Endometrial microvascular endothelial cells (primary cell): ENCODE data around the gene TIMM13. TPM values are rescaled to one million over a fixed set of nuclear protein-coding genes. Genes with fewer than 3 reads are reported as not detected.

Experiments
- in situ Hi-C: cut with HindIII; loops from 2 replicates; pipeline ENCODE4 v1.10.0; 2017; ENCODE audit warnings: low sequenced_read_pairs, low pct_unique_long_range_greater_than_20kb; ENCODE audit errors: inconsistent ontology term
- total RNA-seq: library from RNA; depleted of rRNA; stranded (reverse); fragments of >200 nt; gene quantifications from one replicate; pipeline ENCODE4 v1.2.3, GENCODE V29; 2015; ENCODE audit errors: inconsistent ontology term

TIMM13 gene
- total RNA-seq, 1 donor from 2014 or later: 65.0 TPM

DNA sequence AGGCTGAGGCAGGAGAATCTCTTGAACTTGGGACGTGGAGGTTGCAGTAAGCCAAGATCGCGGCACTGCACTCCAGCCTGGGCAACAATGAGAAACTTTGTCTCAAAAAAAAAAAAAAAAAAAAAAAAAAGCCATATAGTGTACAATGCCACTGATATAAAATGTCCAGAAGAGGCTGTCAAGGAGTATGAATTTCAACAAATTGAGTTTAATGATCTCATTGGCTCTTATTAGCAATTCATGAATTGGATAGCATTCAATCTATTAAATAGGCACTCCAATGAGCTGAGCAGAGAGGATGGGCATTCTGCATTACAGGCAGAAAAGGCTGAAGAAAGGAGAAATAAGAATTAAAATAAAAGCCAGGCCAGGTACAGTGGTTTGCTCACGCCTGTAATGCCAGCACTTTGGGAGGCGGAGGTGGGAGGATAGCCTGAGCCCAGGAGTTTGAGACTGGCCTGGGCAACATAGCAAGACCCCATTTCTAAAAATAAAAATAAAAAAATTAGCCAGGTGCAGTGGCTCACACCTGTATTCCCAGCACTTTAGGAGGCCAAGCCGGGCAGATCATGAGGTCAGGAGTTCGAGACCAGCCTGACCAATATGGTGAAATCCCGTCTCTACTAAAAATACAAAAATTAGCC, 30.1 kb upstream of the TIMM13 start:
- in situ Hi-C loops: no loop called here

DNA sequence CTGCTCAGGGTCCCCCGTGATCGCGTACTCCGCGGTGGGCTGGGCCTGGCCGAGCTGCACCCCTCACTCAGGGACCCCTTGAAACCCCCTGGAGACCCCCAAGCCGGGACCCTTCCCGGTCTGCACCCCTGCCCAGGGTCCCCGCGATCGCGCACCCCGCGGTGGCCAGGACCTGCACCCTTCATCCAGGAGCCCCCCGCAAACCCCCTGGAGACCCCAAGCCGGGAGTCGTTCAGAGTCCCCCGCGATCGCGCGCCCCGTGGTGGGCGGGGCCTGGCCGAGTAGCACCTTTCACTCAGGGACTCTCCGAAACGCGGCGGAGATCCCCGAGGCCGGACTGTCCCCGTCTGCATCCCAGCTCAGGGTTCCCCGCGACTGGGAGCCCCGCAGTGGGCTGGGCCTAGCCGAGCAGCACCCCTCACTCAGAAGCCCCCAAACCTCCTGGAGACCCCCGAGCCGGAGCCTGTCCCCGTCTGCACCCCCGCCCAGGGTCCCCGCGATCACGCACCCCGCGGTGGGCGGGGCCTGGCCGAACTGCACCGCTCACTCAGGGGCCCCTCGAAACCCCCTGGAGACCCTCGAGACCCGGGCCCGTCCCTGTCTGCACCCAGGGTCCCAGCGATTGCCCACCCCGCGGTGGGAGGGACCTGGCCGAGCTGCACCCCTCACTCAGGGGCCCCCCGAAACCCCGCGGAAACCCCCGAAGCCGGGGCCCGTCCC, 28.6 kb upstream of the TIMM13 start:
- in situ Hi-C loops: no loop called here

DNA sequence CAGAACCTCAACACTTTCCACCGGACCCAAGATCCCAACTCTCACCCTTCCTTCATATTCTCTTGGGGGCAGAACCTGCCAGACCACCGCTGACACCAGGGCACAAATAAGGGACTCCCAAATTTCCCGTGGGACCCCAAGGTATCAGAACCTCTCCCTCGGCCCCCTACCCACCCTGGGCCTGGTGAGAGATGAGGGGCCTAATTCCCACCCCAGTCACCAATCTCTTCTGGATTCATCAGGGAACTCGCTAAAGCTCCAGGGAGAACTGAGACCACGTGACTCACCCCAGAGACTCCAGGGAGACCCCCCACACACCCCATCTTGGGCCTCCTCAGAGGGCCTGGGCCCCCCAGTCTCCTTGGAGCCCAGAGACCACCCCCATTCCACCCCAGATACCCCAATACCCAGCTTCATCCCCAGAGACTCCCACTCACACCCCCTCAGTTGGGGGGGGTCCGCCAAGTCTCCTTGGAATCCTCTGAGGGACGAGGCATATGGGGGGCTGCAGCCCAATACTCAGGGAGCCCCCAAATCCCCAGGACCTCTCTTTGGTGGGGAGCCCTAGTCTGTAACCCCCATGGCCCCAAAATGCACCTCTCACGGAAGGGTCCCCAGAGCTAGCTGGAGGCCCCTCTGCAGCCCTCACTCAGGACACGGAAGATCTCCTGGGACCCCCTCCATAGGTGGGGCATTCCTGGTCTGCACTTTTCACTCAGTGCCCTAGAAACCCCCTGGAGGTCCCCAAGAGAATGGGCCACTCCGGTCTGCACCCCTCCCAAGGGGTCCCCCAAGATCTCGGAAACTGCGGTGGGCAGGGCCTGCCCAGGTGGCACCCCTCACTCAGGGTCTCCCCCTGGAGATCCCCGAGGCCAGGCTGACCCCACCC, 27.8 kb upstream of the TIMM13 start:
- in situ Hi-C loops: no loop called here

DNA sequence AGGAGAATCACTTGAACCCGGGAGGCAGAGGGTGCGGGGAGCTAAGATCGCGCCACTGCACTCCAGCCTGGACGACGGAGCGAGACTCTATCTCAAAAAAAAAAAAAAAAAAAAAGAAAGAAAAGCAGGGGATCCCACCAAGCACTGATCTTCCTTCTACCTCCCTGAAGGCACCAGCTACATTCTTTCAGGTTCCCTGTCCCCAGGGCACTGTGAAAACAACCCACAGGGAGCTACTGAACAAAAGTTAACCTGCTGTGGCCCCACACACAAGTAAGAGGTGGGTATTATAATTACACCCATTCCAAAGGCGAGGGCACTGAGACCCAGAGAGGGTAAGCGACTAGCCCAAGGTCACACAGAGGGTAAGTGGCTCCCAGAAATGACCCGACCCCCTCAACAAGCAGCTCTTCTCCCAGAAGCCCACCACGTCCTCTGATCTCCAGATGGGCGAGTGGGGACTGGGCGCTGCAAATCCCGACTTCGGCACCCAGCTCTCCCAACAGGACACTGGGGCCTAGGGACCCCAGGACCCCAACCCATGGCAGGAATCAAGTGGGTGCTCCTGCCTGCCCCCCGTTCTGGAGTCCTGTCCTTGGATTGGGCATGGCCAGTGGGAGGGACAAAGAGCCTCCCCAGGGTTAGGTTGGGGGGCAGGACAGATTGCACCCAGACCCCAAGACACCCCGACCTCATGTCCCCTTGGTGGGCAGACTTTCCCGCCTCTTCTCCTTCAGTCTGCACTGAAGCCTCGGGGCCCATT, 27.0 kb upstream of the TIMM13 start:
- in situ Hi-C loops: no loop called here

DNA sequence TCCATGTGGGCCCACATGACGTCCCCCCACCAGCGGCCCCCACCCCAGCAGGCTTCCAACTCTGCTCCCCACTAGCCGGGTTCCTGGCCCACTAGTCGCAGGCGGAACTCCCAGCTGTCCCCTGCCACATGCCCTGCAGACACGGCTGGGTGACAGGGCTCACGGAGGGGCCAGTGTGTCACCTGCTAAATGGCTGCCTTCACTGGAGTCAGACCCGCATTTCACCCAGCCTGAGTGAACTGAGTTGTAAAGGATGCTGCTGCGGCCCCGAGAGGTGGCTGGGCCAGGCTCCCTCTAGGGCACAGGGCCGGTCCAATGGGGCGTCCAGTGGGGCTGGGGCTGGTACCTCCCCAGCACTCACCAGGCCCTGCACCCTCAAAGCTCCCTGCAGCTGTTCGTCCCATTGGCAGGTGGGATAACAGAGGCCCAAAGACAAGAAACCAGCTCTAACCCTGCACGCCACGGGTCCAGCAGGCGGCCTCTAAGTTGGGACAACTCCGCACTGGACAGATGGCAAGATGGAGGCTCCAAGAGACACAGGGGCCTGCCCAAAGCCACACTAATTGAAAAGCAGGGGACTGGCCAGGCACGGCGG, 26.1 kb upstream of the TIMM13 start:
- in situ Hi-C loops: no loop called here

DNA sequence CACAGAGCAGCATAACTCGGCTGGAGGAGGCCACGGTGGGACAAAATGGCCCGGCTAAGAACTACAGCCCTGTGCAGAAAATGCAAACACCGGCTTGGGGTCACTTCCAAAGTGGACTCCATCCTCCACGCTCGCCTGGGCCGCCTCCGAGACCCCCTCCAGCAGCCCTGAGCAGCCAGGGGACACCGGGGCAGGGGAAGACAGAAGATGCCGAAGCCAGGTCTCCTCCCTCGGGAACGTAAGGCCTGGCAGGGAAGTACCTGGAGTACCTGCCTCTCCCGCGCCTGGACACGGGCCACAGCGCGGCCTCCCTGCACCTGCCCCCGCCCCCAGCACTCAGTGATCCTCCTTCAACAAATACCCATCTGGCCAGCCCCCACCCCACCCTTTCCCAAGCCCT, 24.4 kb upstream of the TIMM13 start:
- in situ Hi-C loops: no loop called here

DNA sequence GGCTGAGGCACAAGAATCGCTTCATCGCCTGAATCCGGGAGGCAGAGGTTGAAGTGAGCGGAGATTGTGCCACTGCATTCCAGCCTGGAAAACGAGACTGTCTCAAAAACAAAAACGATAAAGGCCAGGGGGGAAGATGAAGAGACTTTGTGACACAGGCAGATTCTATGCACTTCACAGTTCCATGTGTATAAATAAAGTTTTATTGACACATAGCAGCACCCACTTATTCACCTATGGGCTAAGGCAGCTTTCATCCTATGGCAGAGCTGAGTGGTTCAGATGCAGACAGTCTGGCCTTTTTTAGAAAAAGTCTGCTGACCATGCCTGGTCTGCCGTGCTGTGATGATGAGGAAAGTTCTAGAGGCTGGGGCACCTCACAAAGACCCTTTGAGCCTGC, 23.8 kb upstream of the TIMM13 start:
- in situ Hi-C loops: no loop called here

DNA sequence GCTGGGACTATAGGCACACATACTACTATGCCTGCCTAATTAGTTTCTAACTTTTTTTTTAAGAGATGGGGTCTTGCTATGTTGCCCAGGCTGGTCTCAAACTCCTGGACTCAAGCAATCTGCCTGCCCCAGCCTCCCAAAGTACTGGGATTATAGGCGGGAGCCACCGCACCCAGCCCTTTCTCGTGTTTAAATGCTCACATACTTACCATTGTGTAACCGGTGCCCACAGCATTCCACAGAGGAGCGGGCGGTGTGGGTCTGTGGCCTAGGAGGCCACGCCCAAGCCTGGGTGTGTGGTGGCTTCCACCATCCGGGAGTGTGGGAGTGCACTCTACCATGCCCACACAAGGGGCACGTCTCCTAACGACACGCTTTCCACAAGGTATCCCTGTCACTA, 21.6 kb upstream of the TIMM13 start:
- in situ Hi-C loops: no loop called here

DNA sequence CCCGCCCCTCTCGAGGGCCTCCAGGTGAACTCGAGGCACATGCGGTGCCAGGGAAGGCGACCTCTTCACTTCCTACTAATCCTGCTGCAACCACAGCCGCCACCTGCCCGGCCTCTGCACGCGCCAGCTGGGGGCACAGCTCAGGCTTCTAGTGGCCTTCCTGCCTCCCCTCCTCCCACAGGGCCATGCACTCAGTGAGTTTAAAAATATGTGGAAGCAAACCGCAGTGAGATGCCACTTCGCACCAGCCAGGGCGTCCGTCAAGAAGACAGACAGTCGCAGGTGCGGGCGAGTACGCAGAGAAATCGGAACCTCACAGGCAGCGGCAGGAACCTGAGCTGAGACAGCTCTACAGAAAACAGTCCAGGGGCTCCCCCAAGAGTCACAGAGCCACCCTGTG, 19.0 kb upstream of the TIMM13 start:
- in situ Hi-C loops: no loop called here

DNA sequence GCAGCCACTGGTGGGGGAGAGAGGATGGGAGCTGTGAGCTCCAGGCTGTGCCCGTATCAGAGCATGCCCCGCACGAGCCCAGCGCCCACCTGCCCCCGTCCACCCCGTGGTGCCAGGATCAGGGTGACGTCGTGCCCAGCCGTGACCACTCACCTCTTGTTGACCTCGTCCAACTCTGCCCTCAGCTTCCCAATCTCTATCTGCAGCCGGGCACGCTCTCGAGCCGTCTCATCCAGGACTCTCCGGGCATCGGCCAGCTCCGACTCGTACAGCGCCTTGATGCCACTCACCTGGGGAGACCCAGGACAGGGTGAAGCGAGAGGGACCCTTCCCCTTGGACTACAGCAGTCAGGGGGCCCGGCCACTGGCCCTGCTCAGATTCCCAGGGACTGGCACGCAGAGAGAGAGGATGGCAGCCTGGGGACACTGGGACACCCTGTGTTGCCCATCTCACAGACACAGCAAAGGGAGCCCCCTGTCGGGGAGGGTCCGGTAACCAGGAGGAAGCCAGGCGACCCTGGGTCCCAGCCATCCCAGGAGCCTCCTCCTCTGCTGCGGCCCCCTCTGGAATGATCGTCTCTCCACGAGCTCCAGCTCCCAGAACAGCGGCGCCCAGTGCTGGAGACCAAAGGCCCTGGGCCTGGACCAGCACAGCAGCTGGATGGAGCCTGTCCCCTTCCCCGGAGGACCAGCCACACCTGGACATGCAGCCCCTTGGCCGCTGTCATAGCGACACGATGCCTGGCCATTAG, 17.0 kb upstream of the TIMM13 start:
- in situ Hi-C loops: no loop called here

DNA sequence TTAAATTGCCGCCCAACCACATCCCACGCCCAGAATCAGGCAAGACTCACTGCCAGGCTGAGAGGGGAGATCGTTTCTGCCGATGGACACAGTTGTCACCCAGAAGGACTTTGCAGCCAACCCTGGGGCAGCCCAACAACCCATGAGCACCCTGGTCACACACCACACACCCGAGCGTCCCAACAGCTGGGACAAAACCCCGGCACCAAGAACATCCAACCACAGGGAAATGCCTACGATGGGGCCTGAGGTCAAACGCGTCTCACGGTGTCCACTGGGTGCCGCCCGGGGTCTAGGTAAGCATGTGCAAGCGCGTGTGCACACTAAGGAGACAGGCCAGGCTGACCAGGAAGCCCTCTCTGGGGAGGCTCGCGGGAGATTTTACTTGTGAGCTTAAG, 16.4 kb upstream of the TIMM13 start:
- in situ Hi-C loops: no loop called here

DNA sequence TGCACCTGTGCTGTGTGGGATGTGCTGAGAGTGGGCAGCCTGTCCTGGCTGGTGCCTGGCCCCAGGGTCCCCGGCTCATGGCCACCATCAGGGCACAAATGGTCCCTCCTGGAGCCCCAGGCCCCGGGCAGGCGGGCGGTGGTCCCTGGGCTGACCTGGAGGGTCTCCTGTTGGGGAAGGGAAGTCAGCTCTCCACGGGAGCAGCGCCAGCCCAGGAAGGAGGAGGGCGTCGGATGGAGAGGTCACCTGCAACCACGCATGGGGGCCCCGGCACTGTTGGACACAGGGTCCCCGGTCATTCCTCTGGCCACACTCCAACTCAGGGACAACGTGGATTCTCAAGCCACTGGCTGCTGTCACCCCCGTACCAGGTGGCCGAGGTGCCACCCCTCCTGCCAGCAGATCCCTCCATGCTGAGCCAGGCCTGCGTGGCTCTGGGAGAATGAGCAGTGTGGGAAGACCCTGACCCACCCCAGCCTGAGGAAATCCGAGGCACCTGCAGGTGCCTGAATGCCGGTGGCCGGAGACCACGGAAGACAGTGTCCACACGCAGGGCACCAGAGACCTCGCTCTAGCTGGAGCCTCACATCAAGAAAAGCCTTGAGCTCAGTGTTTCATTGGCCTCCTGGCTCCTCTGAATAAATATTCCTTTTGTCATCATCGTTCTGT, 15.9 kb upstream of the TIMM13 start:
- in situ Hi-C loops: no loop called here

DNA sequence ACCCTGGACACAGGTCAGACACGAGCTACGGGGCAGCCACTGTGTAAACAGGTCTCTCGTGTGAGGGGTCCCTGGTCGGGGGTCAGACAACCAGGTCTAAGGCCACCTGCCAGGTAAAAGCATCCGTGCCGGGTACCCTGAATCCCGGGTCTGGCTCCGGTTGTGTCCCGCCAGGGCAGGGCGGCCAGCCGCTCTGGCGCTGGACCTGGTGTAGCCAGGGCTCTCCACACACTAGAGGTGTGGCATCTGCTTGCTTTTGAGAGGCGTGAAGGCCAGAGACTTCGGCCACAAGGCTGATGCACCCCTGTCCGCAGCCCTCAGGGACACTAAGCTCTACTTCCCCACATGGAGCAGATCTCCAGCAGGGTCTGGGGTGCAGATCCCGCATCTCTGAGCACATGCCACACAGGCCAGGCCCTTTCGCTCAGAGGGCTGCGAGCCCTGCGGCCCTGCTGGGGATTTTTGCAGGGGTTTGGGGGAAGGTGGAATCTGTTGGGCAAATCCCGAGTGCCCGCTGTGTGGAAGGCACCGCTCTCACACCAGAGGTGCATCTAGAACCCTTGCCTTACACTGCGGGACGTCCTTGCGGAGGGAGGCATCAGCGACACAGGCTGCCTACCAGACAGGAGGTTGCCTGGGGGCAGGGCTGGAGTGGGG, 13.8 kb upstream of the TIMM13 start:
- in situ Hi-C loops: no loop called here

DNA sequence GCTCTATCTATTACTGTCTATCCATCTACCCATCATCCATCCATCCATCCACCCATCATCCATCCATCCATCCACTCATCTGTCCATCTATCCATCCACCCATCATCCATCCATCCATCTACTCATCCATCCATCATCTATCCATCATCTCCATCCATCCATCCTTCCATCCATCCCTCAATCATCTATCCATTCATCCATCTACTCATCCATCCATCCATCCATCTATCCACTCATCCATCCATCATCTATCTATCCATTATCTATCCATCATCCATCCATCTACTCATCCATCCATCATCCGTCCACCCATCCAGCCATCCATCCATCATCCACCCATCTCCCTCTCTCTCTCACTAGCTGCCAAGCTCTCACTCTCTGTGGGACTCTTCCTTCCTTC, 13.1 kb upstream of the TIMM13 start:
- in situ Hi-C loops: no loop called here

DNA sequence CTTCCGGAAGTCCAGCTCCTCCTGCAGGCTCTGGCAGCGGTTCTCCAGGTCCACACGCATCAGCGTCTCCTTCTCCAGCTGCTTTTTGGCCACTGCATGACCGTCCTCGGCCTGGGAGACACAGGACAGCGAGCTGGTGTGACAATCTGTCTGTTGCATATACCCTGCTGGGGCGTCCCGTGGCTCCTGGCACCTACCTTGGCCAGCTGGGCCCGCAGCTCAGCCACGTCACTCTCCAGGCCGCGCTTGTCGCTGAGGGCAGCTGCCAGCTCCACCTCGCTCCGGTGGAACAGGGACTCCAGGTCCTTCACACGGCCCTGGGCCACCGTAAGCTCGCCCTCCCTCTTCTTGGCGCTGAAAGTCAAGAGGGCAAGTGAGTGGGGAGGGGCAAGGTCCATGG, 10.8 kb upstream of the TIMM13 start:
- in situ Hi-C loops: no loop called here

DNA sequence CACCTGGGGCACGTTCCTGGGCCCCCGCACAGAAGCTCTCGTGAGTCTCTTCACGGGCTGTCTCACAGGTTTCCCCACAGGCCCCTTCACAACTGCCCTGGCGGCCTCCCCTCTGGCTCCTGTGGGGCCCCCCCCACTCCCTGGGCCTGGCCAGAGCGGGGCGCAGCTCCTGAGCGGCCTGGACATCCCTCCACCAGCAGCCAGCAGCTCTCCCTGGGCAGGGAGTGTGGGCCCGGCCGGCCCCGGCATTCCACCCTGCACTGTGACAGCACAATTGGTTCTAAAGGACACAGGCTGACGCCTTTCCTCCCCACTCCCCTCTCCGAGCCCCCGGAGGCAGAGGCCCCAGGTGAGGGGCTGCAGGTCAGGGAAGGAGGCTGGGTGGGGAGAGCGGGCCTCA, 9.5 kb upstream of the TIMM13 start:
- in situ Hi-C loops: no loop called here

DNA sequence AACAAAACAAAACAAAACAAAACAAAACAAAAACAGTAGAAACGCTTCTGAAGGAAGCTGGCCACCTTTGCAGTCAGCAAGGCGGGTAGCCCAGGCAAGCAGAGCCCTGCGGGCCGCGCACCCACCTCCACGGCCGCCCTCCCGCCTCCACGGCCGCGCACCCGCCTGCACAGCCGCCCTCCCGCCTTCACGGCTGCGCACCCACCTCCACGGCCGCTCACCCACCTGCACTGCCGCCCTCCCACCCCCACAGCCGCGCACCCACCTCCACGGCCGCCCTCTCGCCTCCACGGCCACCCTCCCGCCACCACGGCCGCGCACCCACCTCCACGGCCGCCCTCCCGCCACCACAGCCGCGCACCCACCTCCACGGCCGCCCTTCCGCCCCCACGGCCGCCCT, 9.0 kb upstream of the TIMM13 start:
- in situ Hi-C loops: no loop called here
